ENCODE results near the gene PAWR. TPM values are rescaled to one million over a fixed set of nuclear protein-coding genes. Genes with fewer than 3 reads are reported as not detected.

Gene PAWR
- total and polyA plus RNA-seq, 7 donors, result 0.77 to 3.5 (median 1.9) TPM

GRCh38 chr12:79682593-79682992, 8.2 kb downstream of the PAWR start:
- no peak for DNase-seq
- intact Hi-C loops (cut with DNase I), result no loop called here
- 65 to 73% (median 70%) methylated on average over 1 of the region's 1 CpG for WGBS, 3 donors

GRCh38 chr12:79681008-79681590, 9.7 kb downstream of the PAWR start:
- peaks cover 0 to under 1% (median 0%) of the 10 kb centered on the region in 3 donors for H3K27me3 ChIP-seq (ENCODE audit: insufficient read depth in 3 of 3, low read length in 2 of 3)
- WGBS, 3 donors, result 79 to 87% (median 80%) methylated on average over 2 of the region's 2 CpGs
- intact Hi-C loops (cut with DNase I), result no loop called here
- no peaks in the 10 kb centered on the region for H3K9me3 ChIP-seq
- ATAC-seq (no peak), DNase-seq (no peak)
- H3K4me1 ChIP-seq, result no peaks in the 10 kb centered on the region
- H3K36me3 ChIP-seq (ENCODE audit: insufficient read depth in 1 of 2, low read depth in 1 of 2), result no peaks in the 10 kb centered on the region
- no peak overlapping the region for H3K4me3 ChIP-seq
- TF ChIP-seq, protein P1, sequence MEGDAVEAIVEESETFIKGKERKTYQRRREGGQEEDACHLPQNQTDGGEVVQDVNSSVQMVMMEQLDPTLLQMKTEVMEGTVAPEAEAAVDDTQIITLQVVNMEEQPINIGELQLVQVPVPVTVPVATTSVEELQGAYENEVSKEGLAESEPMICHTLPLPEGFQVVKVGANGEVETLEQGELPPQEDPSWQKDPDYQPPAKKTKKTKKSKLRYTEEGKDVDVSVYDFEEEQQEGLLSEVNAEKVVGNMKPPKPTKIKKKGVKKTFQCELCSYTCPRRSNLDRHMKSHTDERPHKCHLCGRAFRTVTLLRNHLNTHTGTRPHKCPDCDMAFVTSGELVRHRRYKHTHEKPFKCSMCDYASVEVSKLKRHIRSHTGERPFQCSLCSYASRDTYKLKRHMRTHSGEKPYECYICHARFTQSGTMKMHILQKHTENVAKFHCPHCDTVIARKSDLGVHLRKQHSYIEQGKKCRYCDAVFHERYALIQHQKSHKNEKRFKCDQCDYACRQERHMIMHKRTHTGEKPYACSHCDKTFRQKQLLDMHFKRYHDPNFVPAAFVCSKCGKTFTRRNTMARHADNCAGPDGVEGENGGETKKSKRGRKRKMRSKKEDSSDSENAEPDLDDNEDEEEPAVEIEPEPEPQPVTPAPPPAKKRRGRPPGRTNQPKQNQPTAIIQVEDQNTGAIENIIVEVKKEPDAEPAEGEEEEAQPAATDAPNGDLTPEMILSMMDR (IDR thresholded peaks at IDR 0.05), result no peak
- no peak overlapping the region for H3K27ac ChIP-seq

More at GRCh38 chr12:79682593-79682992, 8.2 kb downstream of the PAWR start:
- Histone ChIP-seq H3K9me3 (no peaks in the 10 kb centered on the region), H3K4me1 (no peaks in the 10 kb centered on the region), H3K36me3 (ENCODE audit: insufficient read depth in 1 of 2, low read depth in 1 of 2) (no peaks in the 10 kb centered on the region), H3K27me3 (ENCODE audit: insufficient read depth in 3 of 3, low read length in 2 of 3) (peaks cover 0 to 13% (median 0%) of the 10 kb centered on the region in 3 donors), H3K27ac (no peak overlapping the region), H3K4me3 (no peak overlapping the region)
- TF ChIP-seq, protein P1 (IDR thresholded peaks at IDR 0.05), result no peak
- ATAC-seq, result no peak

- intact Hi-C loops (cut with DNase I), result no loop called here
- TF ChIP-seq, protein P1 (IDR thresholded peaks at IDR 0.05), result no peak
- Histone ChIP-seq H3K36me3 (ENCODE audit: insufficient read depth in 1 of 2, low read depth in 1 of 2) (no peaks in the 10 kb centered on the region), H3K4me1 (no peaks in the 10 kb centered on the region), H3K27me3 (ENCODE audit: insufficient read depth in 3 of 3, low read length in 2 of 3) (no peaks in the 10 kb centered on the region), H3K4me3 (no peak overlapping the region), H3K9me3 (no peaks in the 10 kb centered on the region), H3K27ac (no peak overlapping the region)
- ATAC-seq, result no peak
- DNase-seq, result no peak
- 80 to 87% (median 83%) methylated on average over 4 of the region's 4 CpGs for WGBS, 3 donors
Measured at GRCh38 chr12:79680051-79680450, 10.7 kb downstream of the PAWR start.

DNA sequence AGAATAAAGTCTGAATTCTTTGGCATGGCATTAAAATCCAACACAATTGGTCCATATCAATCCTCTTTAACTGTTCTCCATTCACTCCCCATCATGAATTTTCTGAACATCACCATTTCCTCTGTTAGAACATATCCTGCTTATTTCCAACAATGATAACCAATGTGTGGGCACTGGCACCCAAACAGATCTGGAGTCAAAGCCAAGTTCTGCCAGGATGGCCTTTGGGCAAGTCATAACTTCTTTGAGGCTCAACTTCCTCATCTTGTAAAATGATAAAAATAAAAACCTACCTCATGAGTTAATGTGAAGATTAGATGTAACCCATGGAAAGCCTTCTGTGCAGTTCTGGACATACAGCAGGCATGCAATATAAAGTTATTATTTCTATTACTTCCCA, 12.5 kb downstream of the PAWR start:
- no peaks in the 10 kb centered on the region for H3K4me1 ChIP-seq
- no peak overlapping the region for H3K4me3 ChIP-seq
- no peaks in the 10 kb centered on the region for H3K36me3 ChIP-seq (ENCODE audit: insufficient read depth in 1 of 2, low read depth in 1 of 2)
- no peak for DNase-seq
- no peaks in the 10 kb centered on the region for H3K27me3 ChIP-seq (ENCODE audit: insufficient read depth in 3 of 3, low read length in 2 of 3)
- ATAC-seq, result no peak
- intact Hi-C loops (cut with DNase I), result no loop called here
- TF ChIP-seq, protein P1 (IDR thresholded peaks at IDR 0.05), result no peak
- peaks cover 3% of the 10 kb centered on the region for H3K9me3 ChIP-seq
- no peak overlapping the region for H3K27ac ChIP-seq

- Histone ChIP-seq H3K4me1 (no peaks in the 10 kb centered on the region), H3K4me3 (no peak overlapping the region), H3K9me3 (peaks cover 4% of the 10 kb centered on the region), H3K27me3 (ENCODE audit: insufficient read depth in 3 of 3, low read length in 2 of 3) (no peaks in the 10 kb centered on the region), H3K27ac (no peak overlapping the region), H3K36me3 (ENCODE audit: insufficient read depth in 1 of 2, low read depth in 1 of 2) (no peaks in the 10 kb centered on the region)
- ATAC-seq (no peak), DNase-seq (no peak)
- TF ChIP-seq, protein P1 (IDR thresholded peaks at IDR 0.05), result no peak
- 92 to 94% (median 93%) methylated on average over 2 of the region's 2 CpGs for WGBS, 3 donors
- intact Hi-C loops (cut with DNase I), result no loop called here
Measured at GRCh38 chr12:79677672-79678071, 13.1 kb downstream of the PAWR start.

Data from psoas muscle (tissue), 8 donors.